T-helper 2 cell treated with Interferon-gamma antibody and Interleukin-4, amounts not matched to agents 5 μg/mL and 100 μg/mL, for 36 hours (primary cell): ENCODE data around the gene TMEM178A.
"Not testable (repeated sequence)": the region's sequence is repeated elsewhere in the genome, so short reads cannot be mapped to it uniquely, and the experiment has no call there.

ENCODE experiments used
- DNase-seq: peaks from one replicate; pipeline ENCODE4 v3.0.0; 2021; ENCODE audit warnings: low spot score
- H3K27ac Mint-ChIP-seq: one replicate; pipeline ENCODE4 v1.8.0; 2021; ENCODE audit warnings: mild to moderate bottlenecking, mixed read lengths
- H3K27me3 Mint-ChIP-seq: one replicate; pipeline ENCODE4 v1.8.0; 2021; ENCODE audit warnings: low read depth, mixed read lengths
- H3K36me3 Mint-ChIP-seq: one replicate; pipeline ENCODE4 v1.8.0; 2021; ENCODE audit warnings: low read depth, mixed read lengths
- H3K4me1 Mint-ChIP-seq: one replicate; pipeline ENCODE4 v1.8.0; 2021; ENCODE audit warnings: low read depth, mixed read lengths
- H3K4me3 Mint-ChIP-seq: one replicate; pipeline ENCODE4 v1.8.0; 2022; ENCODE audit warnings: mild to moderate bottlenecking, moderate library complexity, mixed read lengths
- H3K9me3 Mint-ChIP-seq: one replicate; pipeline ENCODE4 v1.8.0; 2021; ENCODE audit warnings: mixed read lengths

The TMEM178A gene

DNA sequence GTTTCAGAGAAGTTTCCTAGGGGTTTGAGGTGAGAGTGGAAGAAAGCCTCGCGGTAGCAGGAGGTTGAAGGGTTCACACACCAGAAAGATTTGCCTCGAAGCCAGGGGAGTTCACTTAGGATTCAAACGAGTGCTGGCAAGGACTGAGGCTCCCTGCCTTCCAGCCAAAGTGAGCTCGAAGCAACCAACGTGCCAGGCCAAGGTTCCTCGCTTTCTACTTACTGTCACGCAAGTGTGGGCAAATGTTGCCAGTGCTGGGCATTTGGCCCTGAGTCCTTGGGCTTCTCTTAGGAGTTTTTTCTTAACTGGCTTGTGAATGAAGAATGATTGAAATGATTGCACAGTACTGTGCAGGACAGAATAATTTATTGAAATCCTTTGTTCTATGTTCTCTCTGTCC lies 53.6 kb downstream of the TMEM178A start:
- Mint-ChIP-seq H3K36me3 (no peaks in the 10 kb centered on the region), H3K27me3 (peaks cover 25% of the 10 kb centered on the region), H3K27ac (no peak overlapping the region), H3K4me3 (no peak overlapping the region), H3K9me3 (no peaks in the 10 kb centered on the region), H3K4me1 (no peaks in the 10 kb centered on the region)
- no peak for DNase-seq

DNA sequence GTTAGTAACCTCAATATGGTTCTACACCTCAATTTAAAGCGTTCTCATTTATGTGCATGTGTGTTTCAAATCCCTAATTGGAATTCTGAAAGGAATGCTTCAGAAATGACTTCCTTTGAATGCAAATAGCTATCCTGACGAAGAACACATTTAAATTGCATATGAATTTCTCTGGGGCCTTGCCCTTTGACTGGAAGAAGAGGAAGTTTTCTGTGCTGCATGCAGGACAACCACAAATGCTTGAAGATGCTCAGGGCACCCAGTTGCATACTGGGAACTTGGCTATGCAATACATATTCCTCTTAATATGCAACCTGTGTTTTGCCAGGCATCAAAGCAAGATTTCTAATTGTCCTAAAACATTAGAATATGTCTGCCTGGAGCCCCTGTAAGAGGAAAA lies 55.3 kb downstream of the TMEM178A start:
- no peaks in the 10 kb centered on the region for H3K9me3 Mint-ChIP-seq
- no peak for DNase-seq
- H3K4me1 Mint-ChIP-seq = no peaks in the 10 kb centered on the region
- H3K27me3 Mint-ChIP-seq = peaks cover 14% of the 10 kb centered on the region
- H3K27ac Mint-ChIP-seq = no peak overlapping the region
- H3K4me3 Mint-ChIP-seq = no peak overlapping the region
- H3K36me3 Mint-ChIP-seq = no peaks in the 10 kb centered on the region

DNA sequence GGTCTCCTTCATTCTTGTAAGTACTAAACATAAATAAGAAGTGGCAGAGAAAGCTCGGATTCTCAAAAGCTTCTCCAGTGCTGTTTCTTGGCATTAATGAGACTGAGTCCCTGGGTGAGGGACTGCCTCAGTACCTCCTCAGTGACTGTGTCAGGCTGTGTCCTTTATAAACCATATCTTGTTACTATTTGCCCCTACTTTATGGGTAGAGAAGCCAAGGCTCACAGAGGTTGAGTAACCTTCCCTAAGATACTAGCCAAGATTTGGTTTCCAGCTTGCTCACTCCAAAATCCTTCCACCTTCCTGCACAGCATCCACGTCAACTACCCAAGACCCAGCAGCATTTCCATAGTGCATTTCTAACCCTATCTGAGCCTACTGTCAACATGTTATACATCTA lies 57.8 kb downstream of the TMEM178A start:
- H3K4me3 Mint-ChIP-seq = no peak overlapping the region
- no peak overlapping the region for H3K27ac Mint-ChIP-seq
- peaks cover 3% of the 10 kb centered on the region for H3K4me1 Mint-ChIP-seq
- peaks cover 7% of the 10 kb centered on the region for H3K27me3 Mint-ChIP-seq
- no peaks in the 10 kb centered on the region for H3K36me3 Mint-ChIP-seq
- H3K9me3 Mint-ChIP-seq = peaks cover 3% of the 10 kb centered on the region
- no peak for DNase-seq

GRCh38 chr2:39723946-39724827 lies 58.5 kb downstream of the TMEM178A start:
- H3K27ac Mint-ChIP-seq = no peak overlapping the region
- H3K4me1 Mint-ChIP-seq = peaks cover 3% of the 10 kb centered on the region
- no peak overlapping the region for H3K4me3 Mint-ChIP-seq
- no peaks in the 10 kb centered on the region for H3K36me3 Mint-ChIP-seq
- no peak for DNase-seq
- H3K9me3 Mint-ChIP-seq = peaks cover 3% of the 10 kb centered on the region
- H3K27me3 Mint-ChIP-seq = peaks cover 7% of the 10 kb centered on the region

GRCh38 chr2:39724828-39725144 lies 59.1 kb downstream of the TMEM178A start:
- H3K4me1 Mint-ChIP-seq = peaks cover 3% of the 10 kb centered on the region
- DNase-seq = no peak
- H3K36me3 Mint-ChIP-seq = no peaks in the 10 kb centered on the region
- H3K4me3 Mint-ChIP-seq = no peak overlapping the region
- H3K27ac Mint-ChIP-seq = no peak overlapping the region
- peaks cover 3% of the 10 kb centered on the region for H3K9me3 Mint-ChIP-seq
- H3K27me3 Mint-ChIP-seq = peaks cover 7% of the 10 kb centered on the region

DNA sequence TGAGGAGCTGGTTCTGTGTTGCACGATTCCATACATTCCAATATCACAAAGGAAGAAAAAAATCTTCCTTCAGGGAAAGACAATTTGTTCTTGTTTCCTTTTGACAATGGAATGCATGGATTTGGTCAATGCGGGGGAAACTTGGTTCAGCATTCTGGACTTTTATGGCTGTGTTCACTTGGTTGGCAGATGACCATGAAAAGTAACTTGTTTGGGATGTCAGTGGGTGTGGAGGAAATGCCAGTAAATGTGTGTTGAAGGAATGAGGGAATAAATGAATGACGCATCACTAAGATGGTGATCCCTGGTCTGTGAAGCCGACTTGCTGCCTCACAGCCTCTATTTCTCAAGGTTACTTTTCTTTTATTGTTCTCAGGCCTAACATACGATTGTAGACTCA lies 59.7 kb downstream of the TMEM178A start:
- Mint-ChIP-seq H3K4me1 (peaks cover 3% of the 10 kb centered on the region), H3K9me3 (peaks cover 3% of the 10 kb centered on the region), H3K4me3 (no peak overlapping the region), H3K27me3 (peaks cover 7% of the 10 kb centered on the region), H3K36me3 (no peaks in the 10 kb centered on the region), H3K27ac (no peak overlapping the region)
- no peak for DNase-seq

DNA sequence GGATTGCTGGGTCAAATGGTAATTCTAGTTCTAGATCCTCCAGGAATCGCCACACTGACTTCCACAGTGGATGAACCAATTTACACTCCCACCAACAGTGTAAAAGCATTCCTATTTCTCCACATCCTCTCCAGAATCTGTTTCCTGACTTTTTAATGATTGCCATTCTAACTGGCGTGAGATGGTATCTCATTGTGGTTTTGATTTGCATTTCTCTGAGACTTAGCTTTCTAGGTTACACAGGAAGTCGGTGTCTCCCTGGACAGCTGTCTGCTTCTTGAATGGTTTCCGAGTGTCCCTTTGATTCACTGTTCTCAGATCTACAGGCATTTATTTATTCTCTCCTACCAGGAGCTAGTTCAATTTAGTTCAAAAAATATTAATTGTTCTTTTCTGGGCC lies 62.4 kb downstream of the TMEM178A start:
- DNase-seq, H3K4me3 Mint-ChIP-seq: not testable (repeated sequence)

GRCh38 chr2:39728941-39729351 lies 63.2 kb downstream of the TMEM178A start:
- H3K27ac Mint-ChIP-seq = no peak overlapping the region
- peaks cover 3% of the 10 kb centered on the region for H3K9me3 Mint-ChIP-seq
- H3K4me3 Mint-ChIP-seq = no peak overlapping the region
- H3K4me1 Mint-ChIP-seq = peaks cover 3% of the 10 kb centered on the region
- H3K36me3 Mint-ChIP-seq = peaks cover 7% of the 10 kb centered on the region
- H3K27me3 Mint-ChIP-seq = no peaks in the 10 kb centered on the region
- peak; percentile 18 for DNase-seq

More for the DNA sequence above, 62.4 kb downstream of the TMEM178A start:
- H3K9me3 Mint-ChIP-seq, H3K27me3 Mint-ChIP-seq, H3K4me1 Mint-ChIP-seq, H3K27ac Mint-ChIP-seq, H3K36me3 Mint-ChIP-seq: not testable (repeated sequence)

DNA sequence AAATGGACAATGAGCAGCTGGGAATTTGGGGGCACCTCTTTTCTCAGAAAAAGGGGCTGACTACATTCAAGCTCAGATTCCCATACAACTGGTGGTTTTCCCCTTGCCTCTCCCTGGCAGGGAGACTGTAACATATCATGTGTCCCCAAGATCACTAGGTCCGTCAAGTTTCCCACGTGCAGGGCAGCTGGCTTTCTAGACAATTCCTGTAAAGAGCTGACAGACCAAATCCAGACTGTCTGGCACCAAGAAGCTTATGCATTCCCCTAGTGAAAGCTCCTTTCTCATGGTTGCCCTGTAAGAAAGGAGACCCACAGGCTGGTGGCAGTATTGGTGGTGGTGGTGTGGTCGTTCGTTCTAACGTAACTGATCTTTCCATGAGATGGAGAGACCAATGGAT lies 64.6 kb downstream of the TMEM178A start:
- no peak overlapping the region for H3K4me3 Mint-ChIP-seq
- no peaks in the 10 kb centered on the region for H3K27me3 Mint-ChIP-seq
- no peak for DNase-seq
- peaks cover 15% of the 10 kb centered on the region for H3K36me3 Mint-ChIP-seq
- H3K9me3 Mint-ChIP-seq = peaks cover 3% of the 10 kb centered on the region
- peaks cover 6% of the 10 kb centered on the region for H3K4me1 Mint-ChIP-seq
- H3K27ac Mint-ChIP-seq = no peak overlapping the region

- H3K27ac Mint-ChIP-seq = no peak overlapping the region
- DNase-seq = no peak
- peaks cover 18% of the 10 kb centered on the region for H3K36me3 Mint-ChIP-seq
- H3K9me3 Mint-ChIP-seq = peaks cover 3% of the 10 kb centered on the region
- no peaks in the 10 kb centered on the region for H3K27me3 Mint-ChIP-seq
- no peak overlapping the region for H3K4me3 Mint-ChIP-seq
- H3K4me1 Mint-ChIP-seq = peaks cover 6% of the 10 kb centered on the region
Measured at GRCh38 chr2:39730685-39731302, 65.1 kb downstream of the TMEM178A start.

DNA sequence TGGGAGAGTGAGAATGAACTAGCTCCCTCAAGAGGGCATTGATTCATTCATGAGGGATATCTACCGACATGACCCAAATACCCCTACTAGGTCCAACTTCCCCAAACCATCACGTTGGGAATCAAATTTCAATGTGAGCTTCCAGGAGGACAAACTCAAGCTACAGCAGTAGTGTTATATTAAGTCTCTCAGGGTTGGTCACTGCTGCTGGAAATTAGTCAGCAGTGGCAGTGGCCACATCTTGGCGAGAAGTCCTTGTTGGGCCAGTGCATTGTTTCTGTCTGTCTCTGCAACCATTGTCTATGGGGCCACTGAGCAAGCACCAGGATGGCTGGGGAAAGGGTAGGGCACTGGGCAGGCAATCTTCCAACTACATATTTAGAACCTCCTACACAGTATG lies 65.8 kb downstream of the TMEM178A start:
- Mint-ChIP-seq H3K36me3 (peaks cover 21% of the 10 kb centered on the region), H3K4me3 (no peak overlapping the region), H3K27me3 (no peaks in the 10 kb centered on the region), H3K4me1 (peaks cover 6% of the 10 kb centered on the region), H3K9me3 (peaks cover 3% of the 10 kb centered on the region), H3K27ac (no peak overlapping the region)
- no peak for DNase-seq

- H3K4me1 Mint-ChIP-seq = peaks cover 6% of the 10 kb centered on the region
- H3K36me3 Mint-ChIP-seq = peaks cover 25% of the 10 kb centered on the region
Measured at GRCh38 chr2:39732482-39732881, 66.8 kb downstream of the TMEM178A start.

GRCh38 chr2:39733070-39733674 lies 67.5 kb downstream of the TMEM178A start:
- peaks cover 32% of the 10 kb centered on the region for H3K36me3 Mint-ChIP-seq
- H3K27me3 Mint-ChIP-seq = no peaks in the 10 kb centered on the region
- H3K4me1 Mint-ChIP-seq = peaks cover 6% of the 10 kb centered on the region
- H3K9me3 Mint-ChIP-seq = peaks cover under 1% of the 10 kb centered on the region
- DNase-seq = no peak
- no peak overlapping the region for H3K4me3 Mint-ChIP-seq
- no peak overlapping the region for H3K27ac Mint-ChIP-seq

More at GRCh38 chr2:39732482-39732881, 66.8 kb downstream of the TMEM178A start:
- Mint-ChIP-seq H3K27ac (no peak overlapping the region), H3K4me3 (no peak overlapping the region), H3K9me3 (peaks cover 3% of the 10 kb centered on the region), H3K27me3 (no peaks in the 10 kb centered on the region)
- DNase-seq = no peak

DNA sequence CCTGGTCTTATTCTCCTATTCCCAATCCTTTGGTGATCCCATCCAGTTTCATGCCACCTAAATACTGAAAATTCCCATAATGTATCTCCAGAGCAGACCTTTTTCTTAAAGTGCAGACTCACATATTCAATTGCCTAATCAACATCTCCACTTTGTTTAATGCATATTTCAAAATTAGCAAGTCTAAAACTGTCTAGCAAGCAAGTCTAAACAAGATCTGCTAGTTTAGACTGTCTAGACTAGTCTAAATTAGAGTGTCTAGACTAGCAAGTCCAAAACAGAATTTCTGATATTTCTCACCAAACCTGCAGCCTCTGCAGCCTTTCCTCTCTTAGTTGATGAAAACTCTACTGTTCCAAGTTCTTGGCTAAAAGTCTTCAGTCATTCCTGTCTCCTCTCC lies 68.7 kb downstream of the TMEM178A start:
- no peak for DNase-seq
- Mint-ChIP-seq H3K9me3 (no peaks in the 10 kb centered on the region), H3K27ac (no peak overlapping the region), H3K36me3 (peaks cover 38% of the 10 kb centered on the region), H3K4me3 (no peak overlapping the region), H3K27me3 (no peaks in the 10 kb centered on the region), H3K4me1 (peaks cover 8% of the 10 kb centered on the region)
